ENCODE results near the gene MRPS6.

MRPS6 gene

GRCh38 chr21:34135330-34135729 lies 62.0 kb downstream of the MRPS6 start:
- no peak for DNase-seq

- no peak for DNase-seq
These were observed 68.0 kb downstream of the MRPS6 start for GRCh38 chr21:34141373-34141772.

DNA sequence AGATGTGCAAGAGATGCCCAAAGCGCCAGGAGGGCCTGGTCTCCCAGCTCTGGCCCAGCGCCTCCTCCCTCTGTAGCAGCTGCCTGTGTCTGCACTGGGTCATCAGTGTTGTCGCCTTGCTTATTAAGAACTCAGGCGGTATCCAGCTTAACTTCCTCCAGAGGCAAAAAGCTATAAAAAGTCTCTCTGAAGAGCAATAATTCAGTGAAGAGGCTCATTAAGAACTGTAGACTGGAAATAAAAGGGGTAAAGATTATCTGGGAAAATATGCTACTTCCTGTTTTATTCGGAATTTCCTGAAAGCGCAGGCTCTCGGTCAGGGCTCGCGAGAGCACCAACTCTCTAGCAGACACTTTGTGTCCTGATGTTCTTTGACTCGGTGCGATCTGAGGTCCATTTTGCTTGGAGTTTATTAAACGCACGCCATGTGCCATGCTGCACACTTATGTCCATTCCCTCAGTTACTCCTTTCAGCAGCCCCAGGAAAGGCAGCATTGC lies 70.4 kb downstream of the MRPS6 start:
- DNase-seq: no peak

DNA sequence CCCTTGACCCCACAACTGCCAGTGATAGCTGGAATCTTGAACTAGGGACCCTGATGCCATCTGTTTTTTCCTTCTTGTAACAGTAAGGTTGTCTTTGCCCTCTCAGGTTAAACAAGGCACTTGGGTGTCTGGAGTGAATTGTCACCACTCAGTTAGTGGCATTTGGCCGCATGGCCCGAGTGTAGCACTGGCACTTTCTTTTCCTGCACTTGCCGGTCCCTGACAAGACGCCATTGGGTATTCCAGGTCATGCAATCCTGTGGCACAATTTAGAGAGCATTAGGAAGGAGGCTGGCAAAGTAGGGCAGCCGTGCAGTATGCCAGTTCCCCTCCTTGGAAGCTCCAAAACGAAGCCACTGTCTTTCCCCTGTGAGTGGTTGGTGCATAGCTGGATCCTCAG lies 70.8 kb downstream of the MRPS6 start:
- DNase-seq: no peak

GRCh38 chr21:34147792-34148418 lies 74.5 kb downstream of the MRPS6 start:
- no peak for DNase-seq

DNA sequence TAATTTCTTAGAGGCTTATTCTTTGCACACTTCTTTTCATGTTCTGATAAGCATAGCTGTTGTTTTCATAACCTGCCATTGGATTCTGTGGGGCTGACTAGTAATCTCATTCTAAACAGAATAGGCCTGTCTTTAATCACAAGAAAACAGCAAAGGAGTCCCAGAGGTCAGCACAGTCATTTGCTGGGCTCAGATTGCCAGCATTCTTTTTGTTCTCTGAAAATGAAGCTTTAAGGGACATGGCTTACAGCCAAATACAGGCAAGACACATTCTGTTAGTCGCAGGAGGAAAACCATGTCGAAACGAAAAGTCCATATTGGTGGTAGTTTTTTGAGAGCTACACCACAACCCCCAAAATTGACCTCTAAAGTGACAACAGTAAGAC lies 75.0 kb downstream of the MRPS6 start:
- no peak for DNase-seq

GRCh38 chr21:34148826-34149558 lies 75.6 kb downstream of the MRPS6 start:
- no peak for DNase-seq

DNA sequence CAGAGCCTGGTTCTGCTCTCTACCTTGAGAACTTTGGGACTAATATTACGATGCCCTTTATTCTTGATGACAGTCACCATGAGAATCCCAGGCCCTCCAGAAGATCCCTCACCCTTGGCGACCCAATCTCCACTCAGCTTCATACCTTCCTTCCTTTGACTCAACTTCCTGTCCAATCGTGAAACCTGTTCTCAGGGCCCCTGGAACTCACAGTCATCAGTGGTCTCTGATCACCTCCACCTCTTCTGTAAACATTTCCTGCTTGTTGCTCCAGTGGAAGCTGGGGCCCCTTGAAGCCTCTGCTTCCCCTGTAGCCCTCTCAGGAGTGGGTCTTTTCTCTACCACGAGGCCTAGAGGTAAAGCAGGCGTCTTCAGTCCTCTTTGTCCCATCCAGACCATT lies 79.1 kb downstream of the MRPS6 start:
- no peak for DNase-seq

DNA sequence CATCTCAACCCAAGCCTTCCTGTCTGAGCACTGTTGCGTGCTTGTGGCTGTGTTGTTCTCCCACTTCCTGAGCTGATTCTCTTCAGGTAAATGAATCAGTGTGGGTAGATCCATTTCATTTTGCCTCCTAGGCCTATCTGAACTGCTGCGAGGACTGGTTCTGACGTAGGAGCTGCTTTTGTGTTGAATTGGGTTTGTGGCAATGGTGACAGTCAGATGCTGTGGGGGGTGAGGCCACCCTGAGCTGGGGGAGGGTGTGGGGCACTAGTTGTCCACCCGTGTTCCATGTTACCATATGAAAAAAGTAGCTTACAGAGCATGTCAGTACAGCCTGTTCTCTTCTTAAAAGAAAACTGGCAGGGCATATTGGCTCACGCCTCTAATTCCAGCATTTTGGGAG lies 81.5 kb downstream of the MRPS6 start:
- no peak for DNase-seq

DNA sequence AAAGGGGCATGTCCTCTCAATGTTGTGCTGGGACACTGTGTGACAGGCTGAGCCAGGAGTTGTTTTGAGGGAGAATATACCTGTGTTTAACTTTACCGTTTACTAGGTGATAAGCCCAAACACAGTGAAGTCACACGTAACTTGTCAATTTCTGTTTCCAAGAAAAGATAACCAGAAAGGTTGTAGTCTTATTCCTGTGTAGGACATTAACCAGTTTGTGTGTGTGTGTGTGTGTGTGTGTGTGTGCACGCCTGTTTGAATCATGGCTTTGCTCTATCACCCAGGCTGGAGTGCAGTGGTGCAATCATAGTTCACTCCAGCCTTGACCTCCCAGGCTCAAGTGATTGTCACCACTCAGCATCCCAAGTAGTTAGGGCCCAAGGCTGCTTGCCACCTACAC lies 83.6 kb downstream of the MRPS6 start:
- DNase-seq: no peak

DNA sequence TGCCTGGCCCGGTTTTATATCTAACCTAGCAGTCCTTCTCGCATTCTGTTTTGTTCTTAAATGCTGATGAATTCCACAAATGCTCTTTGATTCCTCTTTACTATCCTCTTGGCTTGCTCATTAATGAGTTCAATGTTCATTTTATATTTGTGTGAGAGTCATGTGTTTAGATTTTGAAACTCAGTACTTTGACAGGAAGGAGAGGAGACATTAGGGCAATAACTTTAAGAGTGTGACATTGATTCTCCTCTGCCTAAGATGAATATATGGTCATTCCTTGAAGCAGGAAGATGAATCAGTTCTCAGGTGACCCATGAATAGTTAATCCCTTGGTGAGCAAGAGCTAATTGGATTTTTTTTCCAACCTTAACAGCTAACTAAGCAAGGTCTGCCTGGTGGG lies 84.1 kb downstream of the MRPS6 start:
- no peak for DNase-seq

DNA sequence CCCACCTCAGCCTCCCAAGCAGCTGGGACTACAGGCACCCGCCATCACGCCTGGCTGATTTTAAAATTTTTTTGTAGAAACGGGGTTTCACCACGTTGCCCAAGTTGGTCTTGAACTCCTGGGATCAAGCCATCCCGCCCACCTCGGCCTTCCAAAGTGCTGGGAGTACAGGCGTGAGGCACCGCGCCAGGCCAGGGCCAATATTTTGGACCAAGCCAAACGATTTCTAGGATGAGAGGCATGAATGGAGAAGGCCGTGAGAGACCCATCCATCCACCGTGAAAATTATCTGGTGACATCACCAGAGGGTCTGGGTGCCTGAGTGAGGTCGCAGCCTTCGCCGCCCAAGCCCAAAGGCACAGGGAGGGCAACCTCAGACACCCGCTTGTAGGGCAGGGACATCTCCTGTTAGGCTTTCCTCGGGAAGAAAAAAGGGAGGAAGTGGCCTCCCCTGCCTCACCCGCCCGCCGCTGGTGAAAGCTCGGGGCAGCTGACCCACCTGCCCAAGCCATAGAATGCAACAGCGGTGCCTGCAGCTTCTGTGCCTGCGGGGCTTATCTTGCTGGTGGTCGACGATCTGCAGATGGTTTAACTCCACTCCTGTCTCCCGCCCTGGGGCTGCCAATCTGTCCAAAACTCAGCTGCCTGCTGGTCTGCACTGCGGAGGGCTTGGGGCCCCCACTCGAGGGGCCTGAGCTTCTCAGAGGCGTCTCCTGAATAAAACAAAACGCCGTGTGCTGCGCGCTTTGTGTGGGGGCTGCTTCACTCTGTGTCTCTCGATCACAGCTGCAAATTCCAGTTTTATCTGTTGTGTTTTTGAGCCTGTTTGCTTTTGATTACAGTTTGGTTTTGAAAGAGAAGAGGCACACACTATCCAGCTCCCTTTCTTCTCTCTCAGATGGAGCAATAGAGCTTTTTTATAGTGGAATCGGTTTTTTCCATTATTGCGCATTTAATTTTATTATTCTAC lies 85.8 kb downstream of the MRPS6 start:
- no peak for DNase-seq

DNA sequence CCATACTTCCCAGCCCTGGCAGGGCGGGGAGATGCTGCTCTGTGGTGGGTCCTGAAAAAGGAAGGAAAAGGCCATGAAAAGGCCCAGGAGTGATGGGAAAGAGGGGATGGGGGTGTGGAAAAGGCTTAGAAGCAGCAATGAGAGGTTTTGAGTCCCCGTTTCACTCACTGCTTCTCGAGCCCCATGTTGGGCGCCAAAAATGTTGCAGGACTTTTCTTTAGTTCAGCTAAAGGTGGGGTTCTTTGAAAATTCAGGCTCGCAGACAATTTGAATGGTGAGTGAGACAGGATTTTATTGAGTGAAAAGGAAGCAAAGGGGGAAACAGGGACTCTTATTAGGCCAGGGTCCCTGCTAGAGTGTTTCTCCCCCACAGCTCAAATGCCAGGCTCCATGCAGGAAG lies 93.1 kb downstream of the MRPS6 start:
- DNase-seq: no peak

DNA sequence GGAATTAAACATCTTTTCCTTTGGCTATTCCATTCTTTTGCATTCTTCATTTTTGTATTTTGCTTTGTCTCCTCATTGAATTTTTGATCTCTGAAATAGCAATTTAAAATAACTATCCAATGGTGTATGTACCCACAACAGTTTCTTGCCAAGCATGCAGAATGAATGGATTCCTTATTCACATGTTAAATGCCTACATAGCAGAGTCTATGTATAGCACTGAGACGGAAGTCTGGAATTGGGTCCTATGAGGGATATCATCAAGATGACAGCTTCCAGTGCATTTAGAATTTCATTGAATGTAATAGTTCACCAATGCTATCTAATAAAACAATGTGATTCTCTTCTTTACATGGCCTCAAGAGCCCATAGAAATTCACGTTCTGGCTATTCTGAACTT lies 97.5 kb downstream of the MRPS6 start:
- DNase-seq: no peak

- DNase-seq: no peak
These were observed 101.1 kb downstream of the MRPS6 start for GRCh38 chr21:34174470-34174869.

GRCh38 chr21:34176448-34176847 lies 103.1 kb downstream of the MRPS6 start:
- no peak for DNase-seq

GRCh38 chr21:34177919-34178567 lies 104.7 kb downstream of the MRPS6 start:
- no peak for DNase-seq

DNA sequence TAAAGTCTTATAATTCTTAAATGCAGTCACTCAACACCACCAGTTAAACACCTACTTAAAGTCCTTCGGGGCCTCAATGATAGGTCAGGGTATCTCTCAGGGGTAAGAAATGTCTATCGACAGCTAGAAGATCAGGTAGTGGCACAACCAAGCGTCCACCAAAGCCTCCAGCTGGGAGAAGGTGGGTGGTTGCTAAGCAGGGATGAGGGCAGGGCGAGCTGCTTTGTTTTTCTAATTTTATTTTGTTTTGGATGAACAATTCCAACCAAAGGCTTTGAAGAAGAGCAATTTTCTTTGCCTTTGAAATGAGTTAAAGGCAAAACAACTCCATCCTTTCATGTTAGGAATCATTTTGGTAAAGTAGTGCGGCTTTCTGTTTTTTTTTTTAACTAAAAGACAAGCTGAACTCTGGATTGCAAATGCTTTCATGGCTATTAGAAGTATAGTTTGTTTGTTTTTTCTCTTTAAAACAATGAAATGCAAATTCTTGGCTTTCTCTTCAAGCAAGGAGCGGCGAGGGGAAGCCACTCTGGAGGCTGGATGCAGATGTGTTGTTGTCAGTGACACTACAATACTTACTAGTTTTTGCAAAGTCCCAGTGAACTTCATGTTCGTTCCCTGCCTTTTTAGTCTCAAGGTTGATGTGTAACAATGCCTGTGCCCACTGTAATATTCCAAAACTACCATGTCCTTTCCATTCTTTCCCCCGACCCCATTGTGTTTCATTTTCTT lies 106.0 kb downstream of the MRPS6 start:
- DNase-seq: no peak

DNA sequence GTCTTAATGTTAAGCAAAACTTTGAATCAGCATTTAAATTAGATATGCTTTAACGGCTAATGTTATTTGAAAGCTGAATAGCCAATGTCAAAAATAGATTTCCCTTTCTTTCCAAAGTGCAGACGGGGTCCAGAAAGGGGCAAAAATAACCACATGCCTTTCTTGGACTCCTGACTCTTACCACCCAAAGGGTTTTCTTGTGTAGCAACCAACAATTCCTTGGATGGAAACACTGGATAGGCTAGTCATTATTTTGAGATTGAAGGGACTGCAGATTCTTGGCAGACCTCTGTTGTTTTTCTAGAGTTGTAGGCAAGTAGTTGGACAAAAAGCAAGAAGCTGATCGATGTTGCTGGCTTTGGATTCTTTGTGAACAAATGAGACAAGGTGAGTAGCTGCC lies 107.0 kb downstream of the MRPS6 start:
- DNase-seq: no peak

GRCh38 chr21:34180826-34181359 lies 107.5 kb downstream of the MRPS6 start:
- DNase-seq: no peak

- no peak for DNase-seq
These were observed 108.2 kb downstream of the MRPS6 start for GRCh38 chr21:34181431-34182039.

DNA sequence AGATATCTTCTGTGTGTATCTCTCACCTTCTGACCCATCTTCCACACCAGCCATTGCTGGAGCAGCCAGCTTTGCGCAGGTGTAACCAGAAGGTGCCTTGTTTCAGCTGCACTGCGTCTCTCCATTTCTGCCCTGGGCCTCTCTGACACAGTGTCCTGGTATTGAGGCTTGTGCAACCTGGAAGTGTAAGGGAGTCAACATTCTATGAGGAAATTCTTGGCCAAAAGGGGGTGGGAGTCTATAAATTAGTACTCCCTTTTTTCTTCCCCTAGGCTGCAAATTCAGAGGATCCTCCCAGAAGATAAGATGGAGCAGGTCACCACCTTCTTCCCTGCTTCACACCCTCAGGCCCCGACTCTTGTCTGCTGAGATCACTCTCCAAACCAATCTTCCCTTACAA lies 109.1 kb downstream of the MRPS6 start:
- no peak for DNase-seq
